ENCODE measurements around the gene MMP11. TPM values are rescaled to one million over a fixed set of nuclear protein-coding genes. Genes with fewer than 3 reads are reported as not detected.

MMP11 gene
- total and polyA plus RNA-seq, 2 of the 13 experiments (the other 11 are each of a cell fraction or from before 2014, with no cell fraction given), result 8.9 to 28.6 TPM

DNA sequence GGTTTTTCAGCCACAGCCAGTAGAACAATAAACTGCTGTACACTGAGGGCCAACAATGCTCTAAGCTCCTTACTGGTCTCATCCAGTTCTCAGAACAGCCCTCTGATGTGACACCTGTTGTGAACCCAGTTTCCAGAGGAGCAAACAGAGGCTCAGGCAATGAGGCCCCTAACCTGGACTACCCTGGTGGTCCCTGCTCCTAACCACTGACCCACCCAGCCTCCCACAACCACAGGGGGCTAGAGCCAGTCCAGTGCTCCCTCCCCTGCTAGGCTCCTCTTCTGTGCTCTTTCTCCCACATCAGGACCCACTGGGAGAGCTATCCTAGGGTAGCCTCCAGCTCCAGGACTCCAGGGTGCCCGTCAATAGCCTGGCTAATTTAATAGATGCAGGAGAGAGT, 10.1 kb downstream of the MMP11 start:
- no peak for FAIRE-seq
- intact Hi-C loops (cut with micrococcal nuclease; ENCODE audit: unreplicated experiment), result no loop called here
- peaks cover 4% of the 10 kb centered on the region for H3K79me2 ChIP-seq (ENCODE audit: insufficient read depth, low read length)
- in situ Hi-C loops (cut with HindIII; ENCODE audit: extremely low pct_ligation_motif_present, low pct_unique_long_range_greater_than_20kb), result loop anchor here (5.0 kb wide), 1 partner anchor 65 kb away; no protein-coding TSS in a partner anchor
- H3K4me1 ChIP-seq (ENCODE audit: insufficient read depth, low read length), result peaks cover 70% of the 10 kb centered on the region
- no peak overlapping the region for H3K9ac ChIP-seq (ENCODE audit: insufficient read depth, low read depth, low read length)
- H3K36me3 ChIP-seq (replicated peaks in 1 of 2; ENCODE audit: control insufficient read depth in 1 of 2, insufficient read depth in 2 of 2, low read length in 2 of 2), result no peaks in the 10 kb centered on the region
- ChIA-PET POLR2A (no interaction called here), CTCF (ENCODE audit: low intra/inter-chr PET ratio, low total read pairs) (no interaction called here)
- H3K27ac ChIP-seq (ENCODE audit: extremely low read length, insufficient read depth, low read length), result no peak overlapping the region
- no TSS peak for BruUV-seq (replicated peaks)
- TF ChIP-seq PAF1 (CRISPR knock-in tag; IDR thresholded peaks at IDR 0.05), result no peak
- no peak for TF ChIP-seq ZNF792 (CRISPR knock-in tag; IDR thresholded peaks at IDR 0.05)
- TF ChIP-seq SIX4 (CRISPR knock-in tag; IDR thresholded peaks at IDR 0.05), result no peak
- TF ChIP-seq KLF15 (CRISPR knock-in tag; IDR thresholded peaks at IDR 0.05; ENCODE audit: borderline replicate concordance), result no peak
- TF ChIP-seq ZNF674 (CRISPR knock-in tag; IDR thresholded peaks at IDR 0.05; ENCODE audit: low read depth), result no peak
- TF ChIP-seq, protein P1, sequence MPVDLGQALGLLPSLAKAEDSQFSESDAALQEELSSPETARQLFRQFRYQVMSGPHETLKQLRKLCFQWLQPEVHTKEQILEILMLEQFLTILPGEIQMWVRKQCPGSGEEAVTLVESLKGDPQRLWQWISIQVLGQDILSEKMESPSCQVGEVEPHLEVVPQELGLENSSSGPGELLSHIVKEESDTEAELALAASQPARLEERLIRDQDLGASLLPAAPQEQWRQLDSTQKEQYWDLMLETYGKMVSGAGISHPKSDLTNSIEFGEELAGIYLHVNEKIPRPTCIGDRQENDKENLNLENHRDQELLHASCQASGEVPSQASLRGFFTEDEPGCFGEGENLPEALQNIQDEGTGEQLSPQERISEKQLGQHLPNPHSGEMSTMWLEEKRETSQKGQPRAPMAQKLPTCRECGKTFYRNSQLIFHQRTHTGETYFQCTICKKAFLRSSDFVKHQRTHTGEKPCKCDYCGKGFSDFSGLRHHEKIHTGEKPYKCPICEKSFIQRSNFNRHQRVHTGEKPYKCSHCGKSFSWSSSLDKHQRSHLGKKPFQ (CRISPR knock-in tag; IDR thresholded peaks at IDR 0.05; ENCODE audit: insufficient replicate concordance), result no peak
- no peak for TF ChIP-seq RBFOX2 (IDR thresholded peaks at IDR 0.05; ENCODE audit: low read depth, low read length)
- no peak for TF ChIP-seq ZNF839 (CRISPR knock-in tag; IDR thresholded peaks at IDR 0.05; ENCODE audit: borderline replicate concordance)
- no peak for TF ChIP-seq ZNF101 (CRISPR knock-in tag; IDR thresholded peaks at IDR 0.05; ENCODE audit: borderline replicate concordance, low read depth)
- TF ChIP-seq ZFY (CRISPR knock-in tag; IDR thresholded peaks at IDR 0.05), result 0 out of 2 replicates have a peak, but pooled peaks have one; percentile 13
- no peak for TF ChIP-seq ATF1 (CRISPR knock-in tag; IDR thresholded peaks at IDR 0.05)
- TF ChIP-seq, protein P2, sequence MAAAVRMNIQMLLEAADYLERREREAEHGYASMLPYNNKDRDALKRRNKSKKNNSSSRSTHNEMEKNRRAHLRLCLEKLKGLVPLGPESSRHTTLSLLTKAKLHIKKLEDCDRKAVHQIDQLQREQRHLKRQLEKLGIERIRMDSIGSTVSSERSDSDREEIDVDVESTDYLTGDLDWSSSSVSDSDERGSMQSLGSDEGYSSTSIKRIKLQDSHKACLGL (CRISPR knock-in tag; IDR thresholded peaks at IDR 0.05), result no peak
- TF ChIP-seq ZMYM3 (CRISPR knock-in tag; IDR thresholded peaks at IDR 0.05), result peak; percentile 36; the same call in 1 of the 2 replicates
- TF ChIP-seq ZNF629 (CRISPR knock-in tag; conservative IDR thresholded peaks at IDR 0.05), result peak; percentile 76
- TF ChIP-seq, protein P3, sequence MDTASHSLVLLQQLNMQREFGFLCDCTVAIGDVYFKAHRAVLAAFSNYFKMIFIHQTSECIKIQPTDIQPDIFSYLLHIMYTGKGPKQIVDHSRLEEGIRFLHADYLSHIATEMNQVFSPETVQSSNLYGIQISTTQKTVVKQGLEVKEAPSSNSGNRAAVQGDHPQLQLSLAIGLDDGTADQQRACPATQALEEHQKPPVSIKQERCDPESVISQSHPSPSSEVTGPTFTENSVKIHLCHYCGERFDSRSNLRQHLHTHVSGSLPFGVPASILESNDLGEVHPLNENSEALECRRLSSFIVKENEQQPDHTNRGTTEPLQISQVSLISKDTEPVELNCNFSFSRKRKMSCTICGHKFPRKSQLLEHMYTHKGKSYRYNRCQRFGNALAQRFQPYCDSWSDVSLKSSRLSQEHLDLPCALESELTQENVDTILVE (CRISPR knock-in tag; IDR thresholded peaks at IDR 0.05), result no peak
- no peak for TF ChIP-seq CREB1 (IDR thresholded peaks at IDR 0.05)
- TF ChIP-seq CREB1 (CRISPR knock-in tag; IDR thresholded peaks at IDR 0.05), result no peak
- no peak for TF ChIP-seq DNMT1 (CRISPR knock-in tag; IDR thresholded peaks at IDR 0.05)
- TF ChIP-seq ZNF275 (CRISPR knock-in tag; IDR thresholded peaks at IDR 0.05; ENCODE audit: borderline replicate concordance), result no peak
- no peak for TF ChIP-seq RXRB (CRISPR knock-in tag; IDR thresholded peaks at IDR 0.05; ENCODE audit: borderline replicate concordance)
- TF ChIP-seq FOSL2 (CRISPR knock-in tag; IDR thresholded peaks at IDR 0.05), result no peak
- no peak for TF ChIP-seq ETV6 (CRISPR knock-in tag; conservative IDR thresholded peaks at IDR 0.05)
- TF ChIP-seq MATR3 (CRISPR knock-in tag; IDR thresholded peaks at IDR 0.05), result no peak
- no peak for TF ChIP-seq CEBPG (CRISPR knock-in tag; IDR thresholded peaks at IDR 0.05)
- H3K9me3 ChIP-seq (ENCODE audit: low read length), result no peaks in the 10 kb centered on the region
- H3K4me2 ChIP-seq (ENCODE audit: low read depth, low read length), result no peak overlapping the region
- H4K20me1 ChIP-seq (ENCODE audit: insufficient read depth, low read length), result peaks cover 5% of the 10 kb centered on the region
- no peak for DNase-seq (ENCODE audit: low spot score)
- H2AFZ ChIP-seq (ENCODE audit: low read length), result no peak overlapping the region
- H3K27me3 ChIP-seq (ENCODE audit: control insufficient read depth in 1 of 2, insufficient read depth in 2 of 2, low read length in 2 of 2), result no peaks in the 10 kb centered on the region
- no peak for ATAC-seq
- 100% methylated on average over 1 of the region's 1 CpG for WGBS (ENCODE audit: low lambda C conversion rate)
- no peak overlapping the region for H3K4me3 ChIP-seq (replicated peaks in 1 of 3; ENCODE audit: insufficient read depth in 1 of 3, low read depth in 2 of 3, low read length in 3 of 3)
